ENCODE data around the gene HK3. TPM values are rescaled to one million over a fixed set of nuclear protein-coding genes. Genes with fewer than 3 reads are reported as not detected.

HK3 gene
- polyA plus RNA-seq, 1 donor = 0.18 TPM

DNA sequence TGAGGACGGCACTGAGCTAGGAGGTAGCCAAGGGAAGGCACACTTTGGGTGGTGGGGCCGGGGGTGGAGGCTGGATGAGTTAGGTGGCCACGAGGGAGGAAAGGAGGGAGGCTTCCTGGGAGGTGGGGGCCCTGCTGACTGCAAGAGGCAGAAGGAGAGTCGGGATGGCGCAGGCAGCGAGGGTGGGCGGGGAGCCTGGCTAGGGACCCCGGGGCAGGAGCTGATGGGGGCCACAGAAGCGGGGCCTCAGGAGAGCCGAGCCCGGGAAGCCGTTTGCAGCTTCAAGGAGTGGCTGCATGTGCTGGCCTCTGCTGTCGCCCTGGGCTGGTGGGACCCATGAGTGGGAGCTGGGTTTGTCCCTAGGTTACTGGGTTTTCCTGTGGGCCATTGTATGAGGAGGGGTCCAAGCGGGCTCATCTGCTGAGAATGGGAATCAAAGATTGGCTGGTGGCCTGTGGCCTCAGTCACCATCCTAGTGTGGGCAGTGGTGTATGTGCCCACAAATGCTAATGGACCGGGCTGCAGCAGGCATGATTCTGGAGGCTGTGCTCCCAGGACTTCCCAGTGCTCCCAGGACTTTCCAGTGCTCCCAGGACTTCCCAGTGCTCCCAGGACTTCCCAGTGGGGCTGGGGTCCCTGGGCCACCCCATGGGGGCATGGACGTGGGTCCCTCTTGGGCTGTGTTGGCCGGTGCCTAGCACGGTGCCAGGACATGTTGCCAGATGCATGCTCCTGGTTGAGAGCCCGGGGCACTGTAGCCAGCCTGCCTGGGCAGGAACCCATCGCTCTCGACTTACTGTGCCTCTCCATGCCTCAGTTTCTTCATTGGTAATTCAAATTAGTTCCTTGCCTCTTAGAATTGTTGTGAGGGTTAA lies 48.5 kb downstream of the HK3 start:
- no peak for DNase-seq

DNA sequence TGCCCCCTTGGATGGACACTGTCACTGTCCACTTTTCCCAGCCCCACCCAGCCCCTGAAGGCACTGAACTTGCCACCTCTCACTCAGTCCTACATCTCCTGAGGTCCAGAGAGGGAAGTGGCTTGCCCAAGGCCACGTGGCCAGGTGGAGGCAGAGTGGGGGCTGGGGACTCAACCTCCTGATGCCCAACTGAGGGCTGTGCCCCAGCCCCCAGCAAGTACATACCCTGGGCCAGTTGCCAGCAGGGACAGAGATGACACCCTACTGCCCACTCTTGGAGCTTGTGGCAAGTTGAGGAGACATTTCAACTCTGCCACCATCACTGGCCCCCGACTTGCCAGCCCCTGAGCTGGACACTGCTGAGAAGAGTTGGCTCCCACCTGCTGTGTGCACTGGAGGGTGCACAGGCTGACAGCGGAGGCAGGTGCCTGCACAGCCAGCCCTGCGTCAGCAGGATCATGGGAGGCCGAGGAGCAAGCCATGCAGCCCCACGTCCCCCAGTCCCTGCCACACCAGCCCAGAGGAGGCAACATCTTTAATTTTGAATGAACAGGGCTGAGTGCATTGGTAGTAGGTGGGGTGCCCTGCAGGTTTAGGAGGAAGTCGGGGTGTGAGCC lies 49.4 kb downstream of the HK3 start:
- no peak for DNase-seq

DNA sequence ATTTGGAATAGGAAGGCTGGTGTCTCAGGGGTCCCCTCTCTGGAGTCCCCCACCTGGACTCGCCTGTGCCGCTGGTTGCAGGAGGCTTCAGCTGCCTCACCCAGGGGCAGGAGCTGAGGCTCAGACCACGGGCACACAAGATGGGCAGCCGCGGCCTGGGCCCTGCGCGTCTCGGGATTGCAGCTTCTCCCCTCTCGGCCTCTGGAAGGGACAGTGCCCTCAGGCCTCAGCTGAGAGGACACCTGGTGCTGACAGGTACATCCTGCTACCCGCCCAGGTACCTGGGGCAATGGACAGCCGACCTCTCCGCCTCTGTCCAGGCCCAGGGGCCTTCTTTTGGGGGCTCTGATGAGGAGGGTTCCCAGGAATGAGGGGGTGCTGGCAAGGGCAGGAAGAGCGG lies 50.5 kb downstream of the HK3 start:
- DNase-seq = no peak

DNA sequence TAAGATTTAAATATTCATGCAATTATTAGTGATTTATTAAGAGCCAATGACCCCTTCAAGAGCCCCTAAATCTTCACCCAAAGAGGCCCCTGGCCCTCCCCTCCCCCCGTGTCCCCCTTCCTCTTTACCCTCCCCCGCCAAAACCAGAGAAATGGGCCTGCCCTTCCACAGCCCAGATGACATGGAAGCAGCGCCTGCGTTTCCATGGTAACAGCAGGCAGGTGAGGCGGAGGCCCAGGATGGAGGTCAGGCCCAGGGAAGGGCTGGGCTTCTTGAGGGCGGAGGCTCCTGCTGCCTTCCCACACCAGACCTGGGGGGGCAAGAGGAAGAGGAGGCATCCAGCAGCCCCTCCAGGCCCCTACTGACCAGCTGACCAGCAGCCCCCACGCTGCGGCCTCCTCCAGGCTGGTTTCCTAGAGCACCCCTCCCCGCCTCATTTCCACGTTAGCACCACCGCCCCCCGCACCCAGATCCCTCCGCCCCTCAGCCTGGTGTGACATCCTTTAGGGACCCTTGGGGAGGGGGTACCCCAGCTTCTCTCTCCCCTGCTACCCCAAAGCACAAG lies 51.3 kb downstream of the HK3 start:
- no peak for DNase-seq

DNA sequence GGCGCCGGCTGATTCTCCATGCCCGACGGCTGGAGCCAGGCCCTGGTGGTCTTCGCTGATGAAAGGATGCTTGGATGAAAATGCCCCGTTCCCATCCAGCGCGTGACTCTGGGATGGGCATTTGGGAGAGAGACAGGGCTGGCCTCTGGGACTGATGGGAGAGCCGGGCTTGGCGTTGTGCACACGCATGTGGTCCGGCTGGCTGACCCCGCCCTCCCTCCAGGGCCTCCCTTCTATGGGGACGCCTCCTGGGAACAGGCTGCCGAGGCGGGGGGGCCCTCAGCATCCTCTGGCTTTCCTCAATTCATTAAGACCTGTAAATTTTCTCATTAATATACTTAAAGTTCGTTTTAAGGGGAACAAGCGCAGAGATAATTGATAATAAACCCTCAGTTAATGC lies 52.0 kb downstream of the HK3 start:
- no peak for DNase-seq

DNA sequence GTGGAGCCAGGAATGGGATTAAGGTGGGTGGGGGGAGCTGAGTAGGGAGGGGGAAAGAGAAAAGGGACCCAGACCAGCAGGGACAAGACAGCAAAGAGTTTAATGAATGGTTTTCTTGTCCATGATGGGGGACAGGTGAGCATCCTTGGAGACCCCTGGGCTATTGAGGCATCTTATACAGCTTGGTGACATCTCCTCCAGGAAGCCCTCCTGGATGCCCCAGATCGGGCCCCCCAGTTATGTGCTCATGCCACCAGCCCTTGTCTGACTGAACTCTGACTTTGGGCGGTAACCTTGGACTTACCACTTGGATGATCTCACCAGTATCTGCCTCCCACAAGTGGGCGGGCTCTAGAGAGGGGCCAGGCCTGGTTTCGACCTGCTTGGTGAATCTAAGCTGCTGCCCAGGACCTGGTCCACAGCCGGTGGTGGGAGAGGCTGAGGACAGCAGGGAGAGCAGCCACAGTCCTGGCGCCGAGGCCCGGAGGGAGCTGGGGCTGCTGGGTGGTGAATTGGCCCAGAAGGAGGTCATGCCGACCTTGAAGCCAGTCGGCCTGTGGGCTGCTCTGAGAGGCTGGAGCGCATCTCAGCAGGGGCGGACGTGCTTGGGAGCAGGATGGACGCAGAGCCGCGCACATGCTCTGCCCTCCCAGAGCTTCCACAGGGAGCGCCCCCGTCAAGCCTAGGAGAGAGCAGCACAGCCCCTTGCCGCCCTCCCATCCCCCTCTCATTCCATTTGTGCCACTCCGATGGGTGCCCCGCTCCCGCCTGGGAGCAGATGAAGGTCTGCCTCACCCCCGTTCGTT lies 52.6 kb downstream of the HK3 start:
- DNase-seq = no peak

DNA sequence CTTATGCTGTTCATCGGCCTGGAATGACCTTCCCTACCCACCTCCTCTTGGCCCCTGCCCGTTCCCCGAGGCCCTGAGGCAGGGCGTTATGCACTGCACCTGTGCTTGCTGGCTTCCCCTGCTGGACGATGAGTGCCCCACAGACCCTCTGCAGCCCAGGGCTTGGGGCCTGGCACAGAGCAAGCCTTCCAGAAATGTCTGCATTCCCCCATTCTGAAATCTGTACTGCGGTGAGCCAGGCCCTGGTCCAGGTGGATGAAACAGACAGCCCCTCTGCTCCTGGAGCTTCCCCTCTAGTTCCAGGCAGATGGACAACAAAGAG lies 53.8 kb downstream of the HK3 start:
- no peak for DNase-seq

DNA sequence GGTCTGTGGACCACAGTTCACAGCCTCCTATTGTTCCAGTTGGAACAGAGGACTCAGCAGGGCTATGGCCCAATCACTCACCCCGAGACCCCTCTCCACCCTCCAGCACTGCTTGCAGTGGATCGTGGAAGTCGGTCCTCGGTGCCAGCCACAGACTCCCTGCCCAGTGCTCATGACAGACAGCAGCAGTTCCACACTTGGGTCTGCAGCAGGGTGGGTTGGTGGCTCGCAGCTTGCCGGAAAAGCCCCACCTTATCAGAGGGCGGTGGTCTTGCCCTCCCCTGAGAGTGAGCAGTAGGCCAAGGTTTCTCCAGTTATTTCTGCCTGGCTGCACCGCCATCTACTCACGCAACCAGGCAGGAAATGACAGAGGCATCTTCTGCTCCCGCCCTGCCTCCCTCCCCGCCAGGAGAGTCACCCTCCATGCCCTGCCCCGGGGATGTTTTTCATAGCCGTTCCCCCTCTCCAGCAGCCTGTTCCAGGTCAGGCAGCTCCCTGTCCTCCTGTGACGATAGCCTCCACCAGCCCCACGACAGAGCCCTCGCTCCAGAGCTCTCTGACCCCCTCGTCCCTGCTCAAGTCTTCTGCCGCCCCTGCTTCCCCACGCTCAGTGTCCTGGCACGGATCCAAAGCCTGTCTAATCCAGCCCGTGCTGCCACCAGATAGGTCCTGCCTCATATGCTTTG lies 54.3 kb downstream of the HK3 start:
- no peak for DNase-seq

DNA sequence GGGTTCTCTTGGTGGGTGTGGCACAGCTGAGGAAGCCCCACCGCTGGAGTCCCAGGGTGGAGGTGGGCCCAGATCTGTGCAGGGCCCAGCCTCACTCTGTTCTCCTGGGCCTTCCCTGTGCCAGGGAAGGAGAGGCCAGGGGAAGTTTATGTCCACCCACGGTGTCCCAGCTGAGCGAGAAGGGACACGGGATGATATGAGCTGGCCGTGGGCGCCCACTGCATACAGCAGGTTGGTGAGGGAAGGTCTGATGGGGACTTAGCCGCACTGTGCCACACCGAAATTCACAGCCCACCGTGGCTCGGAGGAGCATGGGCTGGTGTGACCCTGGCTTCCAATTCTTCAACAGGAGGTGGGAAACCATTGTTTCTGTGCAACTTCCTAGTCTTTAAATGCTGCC lies 54.9 kb downstream of the HK3 start:
- no peak for DNase-seq

DNA sequence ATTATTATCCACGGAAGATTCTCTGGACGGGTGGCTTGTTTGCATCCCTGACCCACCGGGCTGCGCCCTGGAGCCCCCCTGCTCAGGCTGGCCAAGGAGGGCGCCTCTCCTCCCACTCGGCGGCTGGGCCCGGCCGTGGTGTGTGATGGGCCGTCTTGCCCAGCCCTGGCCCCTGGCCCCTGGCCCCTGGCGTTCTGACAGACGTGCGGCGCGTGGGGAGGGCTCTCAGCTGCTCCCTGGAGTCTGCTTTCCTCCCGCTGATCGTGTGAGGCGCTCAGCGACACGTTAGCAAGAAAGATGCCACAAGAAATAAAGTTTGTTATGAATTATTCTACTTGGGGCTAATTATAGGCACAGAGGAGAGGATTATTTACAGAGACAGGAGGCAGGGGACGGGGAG lies 55.5 kb downstream of the HK3 start:
- no peak for DNase-seq

DNA sequence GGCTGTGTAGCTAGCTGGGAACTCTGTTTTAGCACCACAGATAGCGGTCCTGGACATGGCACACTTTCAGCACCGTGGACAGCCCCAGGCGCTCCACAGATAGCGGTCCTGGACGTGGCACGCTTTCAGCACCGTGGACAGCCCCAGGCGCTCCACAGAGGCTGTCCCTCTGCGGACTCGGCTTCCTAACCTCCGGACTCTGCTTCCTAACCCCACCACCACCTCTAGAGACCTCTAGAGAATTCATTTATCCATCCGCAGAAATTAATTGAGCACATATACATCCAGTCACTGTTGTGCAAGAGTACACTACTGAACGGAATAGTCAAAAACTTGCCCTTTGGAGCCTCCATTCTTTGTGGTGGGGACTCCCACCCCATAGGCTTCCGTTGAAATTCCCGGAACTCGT lies 61.4 kb downstream of the HK3 start:
- peak; percentile 94 for DNase-seq

DNA sequence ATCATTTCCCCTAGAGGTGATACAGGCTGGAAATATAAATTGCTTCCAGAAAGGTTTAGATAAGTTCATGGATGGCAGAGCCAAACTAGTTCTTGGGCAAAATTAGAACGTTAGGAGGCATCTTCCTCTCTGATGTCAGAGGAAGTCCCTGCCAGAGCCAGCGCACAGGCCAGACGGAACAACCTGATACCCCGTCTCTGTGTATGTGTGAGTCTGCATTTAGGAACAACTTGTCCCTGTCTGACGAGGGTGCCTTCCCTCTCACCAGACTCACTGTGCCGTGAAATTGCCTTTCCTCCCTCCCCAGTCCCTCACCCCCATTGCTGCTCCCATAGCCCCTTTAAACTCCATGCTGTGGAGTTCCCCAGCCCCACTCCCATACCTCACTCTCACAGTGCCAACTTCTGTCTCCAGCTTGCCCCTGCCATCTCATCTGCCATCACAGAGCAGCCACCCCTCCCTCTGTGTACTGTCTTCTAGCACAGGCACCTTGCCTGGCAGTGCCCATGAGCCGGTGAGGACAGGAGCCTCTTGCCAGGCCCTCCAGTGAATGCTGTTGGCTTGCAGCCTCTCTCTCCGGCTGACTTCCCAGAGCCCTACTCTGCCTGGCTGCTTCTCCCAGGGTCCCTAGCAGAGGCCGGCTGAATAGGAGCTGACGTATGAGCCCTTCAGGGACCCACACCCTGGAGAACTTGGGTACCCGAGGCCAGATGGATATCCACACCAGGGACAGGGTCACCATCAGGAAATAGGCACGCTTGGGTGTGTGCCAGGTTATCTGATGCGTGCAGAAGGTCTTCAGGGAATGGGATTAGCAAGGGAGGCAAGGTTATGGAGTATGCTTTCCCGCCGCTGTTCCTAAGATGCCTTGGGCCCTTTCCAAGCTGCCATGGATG lies 62.1 kb downstream of the HK3 start:
- no peak for DNase-seq

DNA sequence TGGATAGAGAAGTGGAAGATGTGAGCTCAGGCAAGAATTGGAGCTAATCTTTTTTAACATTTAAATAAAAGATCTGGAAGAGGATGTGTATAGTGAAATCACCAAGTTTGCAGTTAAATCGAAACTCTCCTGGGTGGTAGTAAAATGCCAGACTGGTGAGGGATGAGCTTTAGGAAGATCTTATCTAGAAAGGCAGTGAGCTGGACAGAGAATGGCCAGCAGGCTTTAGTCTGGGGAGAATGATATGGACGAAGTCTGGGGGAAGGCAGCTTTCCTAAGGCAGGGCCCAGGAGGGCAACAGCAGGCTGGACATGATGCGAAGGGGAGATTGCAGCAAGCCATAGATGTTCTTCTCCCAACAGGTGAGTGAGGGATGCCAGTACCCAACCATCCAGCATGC lies 63.2 kb downstream of the HK3 start:
- no peak for DNase-seq

DNA sequence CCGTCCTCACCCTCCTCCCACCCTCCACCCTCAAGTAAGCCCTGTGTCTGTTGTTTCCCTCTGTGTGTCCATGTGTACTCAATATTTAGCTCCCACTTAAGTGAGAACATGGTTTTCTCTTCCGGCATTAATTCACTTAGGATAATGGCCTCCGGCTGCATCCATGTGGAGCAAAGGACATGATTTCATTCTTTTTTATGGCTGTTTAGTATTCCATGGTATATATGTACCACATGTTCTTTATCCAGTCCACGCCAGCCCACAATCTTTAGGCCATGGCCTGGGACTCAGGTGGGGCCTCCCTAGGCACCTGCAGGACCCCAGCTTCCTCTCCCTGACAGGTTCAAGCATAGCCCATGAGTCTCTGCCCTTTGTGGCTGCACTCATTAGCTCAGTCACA lies 65.9 kb downstream of the HK3 start:
- no peak for DNase-seq

DNA sequence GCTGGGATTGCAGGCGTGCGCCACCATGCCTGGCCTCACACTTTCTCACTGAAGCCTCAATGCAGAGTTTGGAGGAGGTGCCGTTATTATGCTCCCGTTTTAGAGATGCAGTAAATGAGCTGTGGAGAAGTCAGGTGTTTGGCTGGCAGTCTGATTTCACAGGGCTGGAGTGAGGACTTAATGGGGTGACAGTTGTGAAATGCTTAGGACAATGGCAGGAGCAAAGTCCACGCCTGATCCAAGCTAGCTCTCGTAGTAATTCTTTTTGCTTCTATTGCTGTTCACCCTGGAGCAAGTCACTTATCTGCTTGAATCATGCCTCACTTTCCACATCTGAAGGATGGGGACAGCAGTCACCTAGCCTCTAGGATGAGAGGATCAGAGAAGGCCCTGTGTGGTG lies 67.0 kb downstream of the HK3 start:
- DNase-seq = no peak

DNA sequence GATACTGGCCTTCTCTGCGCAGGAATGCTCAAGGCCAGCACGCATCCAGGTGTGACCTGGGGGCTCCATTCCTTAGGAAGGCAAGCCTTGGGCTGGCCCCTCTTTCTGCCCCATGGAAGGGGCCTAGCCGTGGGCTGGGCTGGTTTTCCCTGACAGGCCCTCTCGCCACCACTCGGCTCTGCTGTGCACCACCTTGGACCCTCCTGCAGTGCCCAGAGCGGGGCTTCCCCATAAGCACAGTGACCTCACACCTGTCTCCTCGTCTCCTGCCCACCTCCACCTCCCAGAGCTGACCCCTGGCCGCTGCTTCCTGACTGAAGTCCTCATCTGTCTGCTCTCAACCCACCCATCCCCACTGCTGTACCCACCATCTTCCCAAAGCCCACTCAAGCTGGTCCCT lies 67.7 kb downstream of the HK3 start:
- no peak for DNase-seq

DNA sequence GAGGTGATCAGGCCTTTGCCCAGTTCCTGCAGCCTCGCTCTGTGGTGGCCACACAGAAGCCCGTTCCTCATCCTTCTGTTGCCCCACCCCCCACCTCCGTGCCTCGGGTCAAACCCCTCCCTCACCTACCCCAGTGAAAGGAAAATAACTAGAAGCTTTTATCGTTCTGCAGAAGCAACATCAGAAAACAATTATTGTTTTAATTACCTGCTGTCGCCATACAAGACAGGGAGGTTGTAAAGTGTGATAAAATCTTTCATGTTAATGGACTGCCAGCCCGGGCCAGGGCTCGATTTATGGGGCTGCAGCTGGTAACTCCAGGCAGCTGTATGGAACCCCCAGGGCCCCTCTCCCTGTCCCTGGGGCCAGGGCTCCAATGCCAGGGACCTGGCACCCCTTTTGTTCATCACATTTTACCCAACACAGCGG lies 68.1 kb downstream of the HK3 start:
- no peak for DNase-seq
